ENCODE data around the gene UTF1. TPM values are rescaled to one million over a fixed set of nuclear protein-coding genes. Genes with fewer than 3 reads are reported as not detected.

UTF1 gene
- total and polyA plus RNA-seq, 2 of the 8 experiments (the other 6 are each of a cell fraction or from before 2014, with no cell fraction given): 0.47 to 21.8 TPM

- H4K91ac ChIP-seq (replicated peaks; ENCODE audit: insufficient read length, low read length): no peak overlapping the region
- FAIRE-seq: no peak
- no peak for TF ChIP-seq CBX5 (IDR thresholded peaks at IDR 0.05; ENCODE audit: low read depth, low read length)
- TF ChIP-seq TBP (IDR thresholded peaks at IDR 0.05; ENCODE audit: low read depth, low read length): no peak
- no peak for TF ChIP-seq GTF2F1 (IDR thresholded peaks at IDR 0.05; ENCODE audit: borderline replicate concordance, low read depth, low read length)
- no peak for TF ChIP-seq BRCA1 (IDR thresholded peaks at IDR 0.05; ENCODE audit: low read depth, low read length)
- no peak for TF ChIP-seq SRF (IDR thresholded peaks at IDR 0.05; ENCODE audit: low read depth, low read length)
- no peak for TF ChIP-seq E2F6 (IDR thresholded peaks at IDR 0.05)
- TF ChIP-seq SP4 (IDR thresholded peaks at IDR 0.05; ENCODE audit: low read length): no peak
- no peak for TF ChIP-seq RXRA (IDR thresholded peaks at IDR 0.05; ENCODE audit: insufficient read depth, low read depth, low read length)
- no peak for TF ChIP-seq CEBPB (IDR thresholded peaks at IDR 0.05; ENCODE audit: low read depth, low read length)
- TF ChIP-seq BACH1 (IDR thresholded peaks at IDR 0.05; ENCODE audit: low read length): no peak
- TF ChIP-seq CTCF (IDR thresholded peaks at IDR 0.05; ENCODE audit: control extremely low read depth in 1 of 3, insufficient read depth in 1 of 3, low read depth in 1 of 3, low read length in 3 of 3): no peak
Measured at GRCh38 chr10:133270773-133271297, 40.8 kb downstream of the UTF1 start.

More at GRCh38 chr10:133270773-133271297, 40.8 kb downstream of the UTF1 start:
- H3K79me2 ChIP-seq (ENCODE audit: control insufficient read depth in 1 of 2, insufficient read depth in 2 of 2, low read length in 2 of 2): no peaks in the 10 kb centered on the region
- H3K4me1 ChIP-seq (replicated peaks in 1 of 4; ENCODE audit: control insufficient read depth in 3 of 4, insufficient read depth in 4 of 4, low read length in 3 of 4): peaks cover 0 to 6% (median 0%) of the 10 kb centered on the region in 4 experiments; a peak in 5 of 7 replicates
- no peak overlapping the region for H3K56ac ChIP-seq (replicated peaks; ENCODE audit: insufficient read length, low read depth, low read length)
- H4K8ac ChIP-seq (ENCODE audit: extremely low read depth, insufficient read depth, low read length): no peak overlapping the region
- no peak overlapping the region for H4K5ac ChIP-seq (ENCODE audit: insufficient read length, low read depth, low read length)
- no peak overlapping the region for H3K14ac ChIP-seq (ENCODE audit: insufficient read length)
- no peaks in the 10 kb centered on the region for H3K36me3 ChIP-seq (ENCODE audit: control insufficient read depth in 2 of 4, insufficient read depth in 4 of 4, low read length in 3 of 4)
- 93% methylated on average over 19 of the region's 19 CpGs; no CpG with 5 or more reads in 1 of the 2 experiments for WGBS, 2 experiments (ENCODE audit: extremely low coverage in 1 of 2, insufficient coverage in 1 of 2, insufficient read length in 1 of 2, insufficient replicate concordance in 2 of 2, low coverage in 1 of 2, low lambda C conversion rate in 2 of 2, missing lambda C conversion rate in 1 of 2)
- peaks cover 0 to under 1% (median 0%) of the 10 kb centered on the region in 4 experiments; a peak in 2 of 7 replicates for H3K27me3 ChIP-seq (replicated peaks in 1 of 4; ENCODE audit: control insufficient read depth in 3 of 4, extremely low read depth in 1 of 4, insufficient read depth in 3 of 4, low read length in 3 of 4)
- H2AK5ac ChIP-seq (ENCODE audit: low read depth, low read length): no peak overlapping the region
- H2BK15ac ChIP-seq (ENCODE audit: low read length): no peak overlapping the region
- H3K4me2 ChIP-seq (ENCODE audit: insufficient read depth in 1 of 2, low read depth in 2 of 2, low read length in 2 of 2): no peak overlapping the region
- no peak overlapping the region for H3K9ac ChIP-seq (replicated peaks in 1 of 4; ENCODE audit: extremely low read depth in 1 of 4, low read depth in 3 of 4, low read length in 3 of 4)
- no peak overlapping the region for H2BK120ac ChIP-seq (replicated peaks; ENCODE audit: low read depth, low read length)
- ChIA-PET CTCF (ENCODE audit: partially characterized antibody) (interaction anchor here (0.6 to 3.5 kb wide), 4 partner anchors 11 to 127 kb away, joined by 3 to 11 read pairs (median 8); no protein-coding TSS in a partner anchor), POLR2A (ENCODE audit: partially characterized antibody) (no interaction called here)
- no peak overlapping the region for H2BK12ac ChIP-seq (ENCODE audit: low read depth, low read length)
- no peak overlapping the region for H3K27ac ChIP-seq (ENCODE audit: low read depth, low read length)
- no peak overlapping the region for H3K18ac ChIP-seq (ENCODE audit: extremely low read depth, low read length)
- no peaks in the 10 kb centered on the region for H3K23me2 ChIP-seq (ENCODE audit: low read depth, low read length)
- no peak for DNase-seq (ENCODE audit: low read depth in 1 of 2, low spot score in 2 of 2)
- no peak overlapping the region for H3K4me3 ChIP-seq (ENCODE audit: extremely low read depth in 1 of 4, insufficient read depth in 2 of 4, low read depth in 3 of 4, low read length in 4 of 4)
- peaks cover 0 to 3% of the 10 kb centered on the region in 2 experiments for H4K20me1 ChIP-seq (replicated peaks in 1 of 2; ENCODE audit: control insufficient read depth in 1 of 2, insufficient read depth in 2 of 2, low read length in 2 of 2)
- H3K9me3 ChIP-seq (ENCODE audit: insufficient read depth in 2 of 2, low read depth in 1 of 2, low read length in 1 of 2): no peaks in the 10 kb centered on the region
- H3K23ac ChIP-seq (ENCODE audit: insufficient read length): no peak overlapping the region
- no peak overlapping the region for H3K4ac ChIP-seq (replicated peaks; ENCODE audit: insufficient read length, low read depth, low read length)
- H2BK20ac ChIP-seq (ENCODE audit: low read length): no peak overlapping the region
- H2BK5ac ChIP-seq (ENCODE audit: low read depth, low read length): no peak overlapping the region
- no peak overlapping the region for H2AFZ ChIP-seq (ENCODE audit: low read length)
- no peaks in the 10 kb centered on the region for H3K79me1 ChIP-seq (ENCODE audit: low read depth, low read length)
